Activated naive CD8-positive, alpha-beta T cell treated with anti-CD3 and anti-CD28 coated beads for 36 hours (primary cell): Measurements from ENCODE around the gene IL17RE. TPM values are rescaled to one million over a fixed set of nuclear protein-coding genes. Genes with fewer than 3 reads are reported as not detected.

Experiments used
- total RNA-seq, 2 experiments: library from RNA; stranded (reverse); gene quantifications; one replicate each; pipeline ENCODE4 v1.2.3, GENCODE V29; 2021

Gene IL17RE
- total RNA-seq, 2 experiments from 2014 or later = 1.2 to 1.8 TPM

Other genes with a start within 250 kb of the IL17RE start
- gene CPNE9, start 199.0 kb upstream of the IL17RE start, total RNA-seq = not detected
- 10 to 100 TPM; 39.4 to 40.1 TPM for gene BRPF1, start 171.1 kb upstream of the IL17RE start, total RNA-seq
- 10 to 100 TPM; 27.0 to 30.0 TPM for gene OGG1, start 152.9 kb upstream of the IL17RE start, total RNA-seq
- gene CAMK1, start 132.9 kb upstream of the IL17RE start, total RNA-seq = 10 to 100 TPM; 24.8 to 25.7 TPM
- gene TADA3, start 110.4 kb upstream of the IL17RE start, total RNA-seq = 10 to 100 TPM; 49.5 to 50.8 TPM
- gene ARPC4, start 109.8 kb upstream of the IL17RE start, total RNA-seq = 100 to 1,000 TPM; 251 to 253 TPM
- 10 to 100 TPM; 22.7 to 23.8 TPM for gene TTLL3, start 92.6 kb upstream of the IL17RE start, total RNA-seq
- gene RPUSD3, start 58.8 kb upstream of the IL17RE start, total RNA-seq = 10 to 100 TPM; 69.2 to 71.2 TPM
- under 1 TPM in 1 of 2 experiments, not detected in 1; 0.18 TPM for gene CIDEC, start 22.6 kb upstream of the IL17RE start, total RNA-seq
- gene JAGN1, start 12.2 kb upstream of the IL17RE start, total RNA-seq = 10 to 100 TPM; 49.0 to 49.2 TPM
- gene IL17RC, start 14.2 kb downstream of the IL17RE start, total RNA-seq = under 1 TPM; 0.36 to 0.60 TPM
- gene CRELD1, start 31.0 kb downstream of the IL17RE start, total RNA-seq = 1 to 10 TPM; 7.9 to 10.0 TPM
- 1 to 10 TPM; 8.0 to 8.6 TPM for gene PRRT3, start 49.6 kb downstream of the IL17RE start, total RNA-seq
- 10 to 100 TPM; 44.7 to 46.7 TPM for gene EMC3, start 84.0 kb downstream of the IL17RE start, total RNA-seq
- gene FANCD2, start 123.6 kb downstream of the IL17RE start, total RNA-seq = 10 to 100 TPM; 80.9 to 85.1 TPM
- gene FANCD2OS, start 205.4 kb downstream of the IL17RE start, total RNA-seq = not detected
- gene BRK1, start 212.8 kb downstream of the IL17RE start, total RNA-seq = 10 to 100 TPM; 91.6 to 94.6 TPM
- gene VHL, start 238.9 kb downstream of the IL17RE start, total RNA-seq = 10 to 100 TPM; 42.0 to 42.2 TPM